HEK293T (cell line): ENCODE data around the gene OR6C74.

Experiments used
- CTCF ChIA-PET: fragments of 350-600 bp; formaldehyde crosslinking; extraction: SDS; loops from one replicate; lab custom pipeline; 2021; ENCODE audit warnings: antibody characterized with exemption, inconsistent platforms; lab: Yijun Ruan, JAX
- POLR2A ChIA-PET: fragments of 350-600 bp; formaldehyde crosslinking; extraction: SDS; loops from one replicate; lab custom pipeline; 2020; ENCODE audit warnings: antibody characterized with exemption, inconsistent platforms; lab: Yijun Ruan, JAX
- DNase-seq: peaks from one replicate; pipeline ENCODE4 v3.0.0; 2012; ENCODE audit warnings: mixed read lengths; ENCODE audit errors: extremely low spot score
- ARNT ChIP-seq: fragments of 450-650 bp; IDR thresholded peaks from 2 replicates; pipeline ENCODE4 v1.6.1; 2017; ENCODE audit warnings: mild to moderate bottlenecking
- BHLHE40 ChIP-seq: fragments of 450-650 bp; IDR thresholded peaks from 2 replicates; pipeline ENCODE4 v1.6.1; 2016; ENCODE audit warnings: mild to moderate bottlenecking, moderate library complexity, borderline replicate concordance
- CTBP1 ChIP-seq: fragments of 450-650 bp; IDR thresholded peaks from 2 replicates; pipeline ENCODE4 v1.6.1; 2016; ENCODE audit warnings: borderline replicate concordance
- ELF4 ChIP-seq: fragments of 450-650 bp; IDR thresholded peaks from 2 replicates; pipeline ENCODE4 v1.6.1; 2017; ENCODE audit warnings: antibody characterized with exemption
- FOXA1 ChIP-seq: fragments of 450-650 bp; IDR thresholded peaks from 2 replicates; pipeline ENCODE4 v1.6.1; 2016; ENCODE audit warnings: mild to moderate bottlenecking
- FOXK2 ChIP-seq: fragments of 450-650 bp; IDR thresholded peaks from 2 replicates; pipeline ENCODE4 v1.6.1; 2016; ENCODE audit warnings: mild to moderate bottlenecking
- FOXM1 ChIP-seq: fragments of 450-650 bp; IDR thresholded peaks from 2 replicates; pipeline ENCODE4 v1.6.1; 2017; ENCODE audit warnings: mild to moderate bottlenecking, borderline replicate concordance
- HDGF ChIP-seq: fragments of 450-650 bp; IDR thresholded peaks from 2 replicates; pipeline ENCODE4 v1.6.1; 2017; ENCODE audit warnings: antibody characterized with exemption, borderline replicate concordance
- L3MBTL2 ChIP-seq: fragments of 450-650 bp; conservative IDR thresholded peaks from 2 replicates; pipeline ENCODE4 v1.6.1; 2016; ENCODE audit warnings: mild to moderate bottlenecking
- LEF1 ChIP-seq: fragments of 450-650 bp; IDR thresholded peaks from 2 replicates; pipeline ENCODE4 v1.6.1; 2017; ENCODE audit warnings: mild to moderate bottlenecking, borderline replicate concordance
- NFRKB ChIP-seq: fragments of 450-650 bp; IDR thresholded peaks from 2 replicates; pipeline ENCODE4 v1.6.1; 2016; ENCODE audit warnings: mild to moderate bottlenecking, moderate library complexity
- SP1 ChIP-seq: fragments of 450-650 bp; IDR thresholded peaks from 2 replicates; pipeline ENCODE4 v1.6.1; 2017
- SUZ12 ChIP-seq: fragments of 450-650 bp; IDR thresholded peaks from 2 replicates; pipeline ENCODE4 v1.6.1; 2016; ENCODE audit warnings: mild to moderate bottlenecking
- TARDBP ChIP-seq: fragments of 450-650 bp; IDR thresholded peaks from 2 replicates; pipeline ENCODE4 v1.6.1; 2016
- ZNF384 ChIP-seq: fragments of 450-650 bp; IDR thresholded peaks from 2 replicates; pipeline ENCODE4 v1.6.1; 2016
- TF ChIP-seq, protein P1 (sequence below): fragments of 450-650 bp; IDR thresholded peaks from 2 replicates; pipeline ENCODE4 v1.6.1; 2016

Gene OR6C74

DNA sequence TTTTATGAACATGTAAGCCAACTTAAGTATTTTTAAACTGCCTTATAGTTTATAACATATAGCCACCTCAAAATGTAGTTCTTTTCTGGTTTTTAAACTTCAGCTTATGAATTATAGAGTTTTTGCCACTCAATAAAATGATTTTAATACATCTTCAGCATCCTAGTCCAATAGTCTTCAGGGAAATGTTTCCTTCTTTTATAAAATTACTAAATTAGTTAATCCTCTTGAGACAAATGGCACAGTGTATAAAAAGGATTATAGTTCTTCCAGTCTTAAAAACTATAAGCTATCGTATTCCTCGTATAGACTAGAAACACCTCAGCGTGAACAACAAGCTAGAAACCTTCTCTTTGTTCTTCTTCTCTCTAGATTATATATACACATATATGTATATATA is at the start of gene OR6C74:
Gene OR6C74, plus strand, starts transcription at position 301 of the 400 bp plus-strand sequence. CDS start 2,679 bp downstream, outside the sequence.
- TF ChIP-seq CTBP1, result no peak
- no peak for TF ChIP-seq LEF1
- TF ChIP-seq NFRKB, result no peak
- ChIA-PET CTCF (interaction anchor here (1.0 kb wide), 1 partner anchor 375 kb away, joined by 3 read pairs; no protein-coding TSS in a partner anchor), POLR2A (no interaction called here)
- no peak for DNase-seq

DNA sequence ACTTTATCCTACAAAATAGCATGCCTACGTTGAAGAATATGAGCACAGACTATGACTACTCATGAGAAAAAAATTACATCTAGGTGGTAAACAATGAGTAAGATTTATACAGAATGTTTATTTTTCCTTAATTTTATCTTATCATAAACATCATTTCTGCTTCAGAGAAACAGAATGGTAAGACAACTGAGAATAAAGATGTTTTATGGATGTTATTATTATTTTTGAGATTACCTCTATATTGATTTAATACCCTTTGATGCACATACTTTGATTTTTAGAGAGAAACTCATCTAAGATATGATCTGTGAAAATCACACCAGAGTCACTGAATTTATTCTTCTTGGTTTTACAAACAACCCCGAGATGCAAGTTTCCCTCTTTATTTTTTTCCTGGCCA is 23.7 kb upstream of the OR6C74 start, which contains the start of gene OR10A7:
Gene OR10A7, plus strand, starts transcription at position 301 of the 400 bp plus-strand sequence. Its CDS starts 0 bp downstream, at position 301.
- ChIA-PET POLR2A (no interaction called here), CTCF (no interaction called here)
- TF ChIP-seq ZNF384, result no peak
- no peak for TF ChIP-seq TARDBP
- no peak for TF ChIP-seq CTBP1
- no peak for TF ChIP-seq LEF1
- no peak for TF ChIP-seq NFRKB
- no peak for TF ChIP-seq HDGF
- TF ChIP-seq, protein P1, sequence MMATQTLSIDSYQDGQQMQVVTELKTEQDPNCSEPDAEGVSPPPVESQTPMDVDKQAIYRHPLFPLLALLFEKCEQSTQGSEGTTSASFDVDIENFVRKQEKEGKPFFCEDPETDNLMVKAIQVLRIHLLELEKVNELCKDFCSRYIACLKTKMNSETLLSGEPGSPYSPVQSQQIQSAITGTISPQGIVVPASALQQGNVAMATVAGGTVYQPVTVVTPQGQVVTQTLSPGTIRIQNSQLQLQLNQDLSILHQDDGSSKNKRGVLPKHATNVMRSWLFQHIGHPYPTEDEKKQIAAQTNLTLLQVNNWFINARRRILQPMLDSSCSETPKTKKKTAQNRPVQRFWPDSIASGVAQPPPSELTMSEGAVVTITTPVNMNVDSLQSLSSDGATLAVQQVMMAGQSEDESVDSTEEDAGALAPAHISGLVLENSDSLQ, result no peak
- no peak for TF ChIP-seq ARNT
- TF ChIP-seq FOXM1, result no peak
- TF ChIP-seq ELF4, result no peak
- no peak for TF ChIP-seq FOXA1
- TF ChIP-seq FOXK2, result no peak
- no peak for TF ChIP-seq SP1
- TF ChIP-seq BHLHE40, result no peak
- TF ChIP-seq L3MBTL2, result no peak
- TF ChIP-seq SUZ12, result no peak
- no peak for DNase-seq

DNA sequence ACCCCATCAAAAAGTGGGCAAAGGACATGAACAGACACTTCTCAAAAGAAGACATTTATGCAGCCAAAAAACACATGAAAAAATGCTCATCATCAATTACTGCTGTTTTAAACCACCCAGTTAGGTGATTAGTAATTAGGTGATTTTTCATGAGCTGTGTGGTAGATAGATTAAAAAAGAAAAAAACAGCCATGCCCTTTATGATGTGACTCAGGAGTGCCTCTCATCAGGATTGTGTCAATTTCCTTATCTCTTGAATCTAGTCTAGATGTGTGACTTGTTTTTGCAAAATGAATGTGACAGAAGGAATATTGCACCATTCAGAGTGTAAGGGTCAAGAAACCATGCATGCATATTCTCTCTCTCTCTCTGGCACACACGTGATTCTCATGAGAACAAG is 17.9 kb upstream of the OR6C74 start:
- CTCF ChIA-PET, result no interaction called here
- no peak for TF ChIP-seq TARDBP
- no peak for TF ChIP-seq BHLHE40
- TF ChIP-seq, protein P1, result no peak
- DNase-seq, result no peak
- POLR2A ChIA-PET, result no interaction called here

DNA sequence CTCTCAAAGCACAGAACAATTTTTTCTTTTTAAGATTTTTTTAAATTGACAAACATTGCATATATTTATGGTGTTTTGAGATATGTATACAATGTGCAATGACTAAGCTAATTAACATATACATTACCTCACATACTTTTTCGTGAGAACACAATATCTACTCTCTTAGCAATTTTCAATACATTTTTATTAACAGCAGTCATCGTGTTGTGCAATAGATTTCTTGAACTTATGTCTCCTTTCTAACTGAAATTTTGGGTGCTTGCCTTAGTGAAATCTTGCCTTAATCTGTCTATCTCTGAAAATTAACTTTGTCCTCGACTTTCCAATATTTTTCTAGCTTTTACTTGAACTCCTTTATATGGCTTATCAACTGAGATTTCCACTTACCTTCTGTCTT is 16.8 kb upstream of the OR6C74 start:
- TF ChIP-seq FOXM1, result no peak
- no peak for TF ChIP-seq HDGF
- TF ChIP-seq SP1, result no peak
- no peak for TF ChIP-seq L3MBTL2
- no peak for TF ChIP-seq NFRKB
- TF ChIP-seq ZNF384, result no peak
- no peak for TF ChIP-seq SUZ12
- no peak for DNase-seq
- ChIA-PET CTCF (no interaction called here), POLR2A (no interaction called here)

DNA sequence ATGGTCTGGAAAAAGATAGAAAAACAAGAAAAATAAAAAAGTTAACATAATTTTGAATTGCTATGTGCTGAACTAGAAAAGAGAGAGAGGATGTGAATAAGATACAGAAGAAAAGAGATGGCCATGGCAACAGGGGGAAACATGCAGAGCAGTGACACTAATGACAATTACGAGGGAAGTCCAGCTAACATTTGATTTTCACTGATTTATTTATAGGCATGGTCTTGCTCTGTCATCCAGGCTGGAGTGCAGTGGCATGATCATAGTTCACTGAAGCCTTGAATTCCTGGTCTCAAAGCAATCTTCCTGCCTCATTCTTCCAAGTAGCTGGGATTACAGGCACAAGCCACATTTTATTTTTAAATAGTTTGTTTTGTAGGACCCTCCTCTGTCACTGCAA is 1.8 kb downstream of the OR6C74 start:
- ChIA-PET CTCF (no interaction called here), POLR2A (no interaction called here)
- TF ChIP-seq FOXM1, result no peak
- TF ChIP-seq SP1, result no peak
- no peak for TF ChIP-seq BHLHE40
- DNase-seq, result no peak

DNA sequence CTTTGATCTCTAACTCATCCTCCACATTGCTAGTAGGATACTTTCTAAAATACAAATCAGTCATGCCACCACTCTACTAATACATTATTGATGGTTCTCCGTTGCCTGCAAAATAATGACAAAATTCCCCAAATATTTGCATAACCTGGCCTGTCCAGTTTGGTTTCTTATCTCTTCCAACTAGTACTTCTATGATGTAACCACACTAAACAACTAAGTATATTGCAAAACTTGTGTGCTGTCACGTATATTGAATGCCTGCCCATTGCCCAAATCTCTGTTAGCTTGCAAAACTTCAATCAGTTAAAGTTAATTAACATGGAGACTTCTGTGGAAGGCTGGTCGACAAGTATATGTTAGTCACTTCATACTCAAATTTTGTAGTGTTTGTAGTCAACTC is 6.5 kb downstream of the OR6C74 start:
- TF ChIP-seq FOXA1 (no peak), NFRKB (no peak), ELF4 (no peak), SUZ12 (no peak), ARNT (no peak), LEF1 (no peak), L3MBTL2 (no peak), FOXM1 (no peak), CTBP1 (no peak), SP1 (no peak), TARDBP (no peak), HDGF (no peak), ZNF384 (no peak), FOXK2 (no peak), BHLHE40 (no peak)
- TF ChIP-seq, protein P1, result no peak
- POLR2A ChIA-PET, result no interaction called here
- DNase-seq, result no peak
- CTCF ChIA-PET, result no interaction called here

DNA sequence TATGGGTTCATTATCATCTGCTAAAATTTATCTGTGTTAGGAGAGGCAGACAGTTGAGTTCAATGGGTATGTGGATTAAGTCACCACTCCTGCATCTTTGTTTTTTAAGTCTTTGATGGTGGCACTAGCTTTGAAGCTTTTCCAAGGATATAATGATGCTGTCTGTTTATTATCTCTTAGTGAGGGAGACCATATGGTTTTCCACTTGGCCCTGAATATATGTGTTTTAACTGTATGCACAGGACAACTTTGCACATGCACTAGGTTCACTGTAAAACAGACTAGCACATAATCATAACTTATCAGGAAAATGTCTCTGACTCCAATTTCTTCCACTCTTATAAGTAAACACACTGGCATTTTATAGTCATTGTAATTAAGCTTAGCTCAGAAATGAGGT is 8.9 kb downstream of the OR6C74 start:
- TF ChIP-seq LEF1 (no peak), SUZ12 (no peak), L3MBTL2 (no peak), FOXK2 (no peak), FOXA1 (no peak), ELF4 (no peak), BHLHE40 (no peak), ZNF384 (no peak), FOXM1 (no peak), CTBP1 (no peak), ARNT (no peak), SP1 (no peak), HDGF (no peak), TARDBP (no peak), NFRKB (no peak)
- TF ChIP-seq, protein P1, result no peak
- ChIA-PET CTCF (no interaction called here), POLR2A (no interaction called here)
- DNase-seq, result no peak
